Loucy (cell line): ENCODE results near the gene STX7.

Experiments used
- H2AFZ ChIP-seq: fragments of 200-600 bp; sonication (generic); 2 replicates; pipeline ENCODE4 v1.6.0; 2016; ENCODE audit warnings: antibody characterized with exemption, mild to moderate bottlenecking, low read length, moderate library complexity
- H3F3A ChIP-seq: fragments of 200-600 bp; 2 replicates; pipeline ENCODE4 v1.6.0; 2016; ENCODE audit warnings: antibody characterized with exemption, low read depth, mild to moderate bottlenecking
- H3K27me3 ChIP-seq: fragments of 200-600 bp; sonication (generic); 2 replicates; pipeline ENCODE4 v1.6.1; 2014; ENCODE audit warnings: low read length, mild to moderate bottlenecking; ENCODE audit not compliant: insufficient read depth, poor library complexity, severe bottlenecking
- H3K36me3 ChIP-seq: fragments of 200-600 bp; sonication (generic); 2 replicates; pipeline ENCODE4 v1.6.1; 2016; ENCODE audit warnings: low read length; ENCODE audit not compliant: insufficient read depth
- H3K4me1 ChIP-seq: fragments of 200-600 bp; sonication (generic); 2 replicates; pipeline ENCODE4 v1.5.1; 2014; ENCODE audit warnings: low read length, mild to moderate bottlenecking; ENCODE audit not compliant: insufficient read depth, poor library complexity, severe bottlenecking
- H3K4me2 ChIP-seq: fragments of 200-600 bp; sonication (generic); 2 replicates; pipeline ENCODE4 v1.6.0; 2014; ENCODE audit warnings: antibody characterized with exemption, low read length, low read depth, mild to moderate bottlenecking; ENCODE audit not compliant: poor library complexity, severe bottlenecking
- H3K4me3 ChIP-seq: fragments of 200-600 bp; sonication (generic); 2 replicates; pipeline ENCODE4 v1.5.1; 2014; ENCODE audit warnings: low read length, mild to moderate bottlenecking, mixed read lengths; ENCODE audit not compliant: poor library complexity, severe bottlenecking
- H3K79me2 ChIP-seq: fragments of 200-600 bp; sonication (generic); 2 replicates; pipeline ENCODE4 v1.6.1; 2014; ENCODE audit warnings: low read length; ENCODE audit not compliant: insufficient read depth
- H3K9ac ChIP-seq: fragments of 200-600 bp; sonication (generic); 2 replicates; pipeline ENCODE4 v1.6.0; 2014; ENCODE audit warnings: mild to moderate bottlenecking, low read depth, low read length, moderate library complexity; ENCODE audit not compliant: poor library complexity, severe bottlenecking
- H3K9me2 ChIP-seq: fragments of 200-600 bp; sonication (generic); replicated peaks from 2 replicates; pipeline ENCODE4 v1.6.1; 2016; ENCODE audit warnings: low read depth, low read length, mixed read lengths
- H3K9me3 ChIP-seq: fragments of 200-600 bp; sonication (generic); 2 replicates; pipeline ENCODE4 v1.6.1; 2014; ENCODE audit warnings: mild to moderate bottlenecking, antibody characterized with exemption, low read length, low read depth; ENCODE audit not compliant: insufficient read depth
- H4K20me1 ChIP-seq: fragments of 200-600 bp; sonication (generic); 2 replicates; pipeline ENCODE4 v1.6.0; 2014; ENCODE audit warnings: antibody characterized with exemption, low read length, mild to moderate bottlenecking; ENCODE audit not compliant: insufficient read depth, poor library complexity, severe bottlenecking
- EZH2phosphoT487 ChIP-seq: fragments of 200-600 bp; IDR thresholded peaks from 2 replicates; pipeline ENCODE4 v1.6.1; 2018; ENCODE audit warnings: antibody characterized with exemption, mild to moderate bottlenecking, moderate library complexity, borderline replicate concordance
- TF ChIP-seq, protein P1 (sequence below): fragments of 200-600 bp; sonication (generic); conservative IDR thresholded peaks from 2 replicates; pipeline ENCODE4 v1.5.1; 2014; ENCODE audit warnings: mild to moderate bottlenecking, antibody characterized with exemption, low read length

The STX7 gene

DNA sequence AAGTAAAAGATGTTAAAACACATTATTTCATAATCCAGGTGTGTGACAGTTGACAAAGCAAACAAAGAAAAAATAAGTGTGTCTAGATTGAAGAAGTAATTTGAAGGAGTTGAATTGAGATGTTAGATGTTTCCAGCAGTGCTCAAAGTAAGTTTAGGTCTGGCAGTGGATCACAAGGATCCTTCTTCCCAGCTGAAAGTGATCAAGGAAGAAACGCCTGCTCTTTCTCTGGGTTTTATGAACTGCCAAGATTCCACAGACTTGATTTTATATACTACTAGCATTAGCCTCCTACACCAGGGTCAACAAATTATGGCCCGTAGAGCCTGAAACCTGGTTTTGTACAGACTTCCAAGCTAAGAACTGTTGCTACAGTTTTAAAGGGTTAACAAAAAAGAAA, 30.3 kb downstream of the STX7 start:
- TF ChIP-seq EZH2phosphoT487 = no peak
- TF ChIP-seq, protein P1, sequence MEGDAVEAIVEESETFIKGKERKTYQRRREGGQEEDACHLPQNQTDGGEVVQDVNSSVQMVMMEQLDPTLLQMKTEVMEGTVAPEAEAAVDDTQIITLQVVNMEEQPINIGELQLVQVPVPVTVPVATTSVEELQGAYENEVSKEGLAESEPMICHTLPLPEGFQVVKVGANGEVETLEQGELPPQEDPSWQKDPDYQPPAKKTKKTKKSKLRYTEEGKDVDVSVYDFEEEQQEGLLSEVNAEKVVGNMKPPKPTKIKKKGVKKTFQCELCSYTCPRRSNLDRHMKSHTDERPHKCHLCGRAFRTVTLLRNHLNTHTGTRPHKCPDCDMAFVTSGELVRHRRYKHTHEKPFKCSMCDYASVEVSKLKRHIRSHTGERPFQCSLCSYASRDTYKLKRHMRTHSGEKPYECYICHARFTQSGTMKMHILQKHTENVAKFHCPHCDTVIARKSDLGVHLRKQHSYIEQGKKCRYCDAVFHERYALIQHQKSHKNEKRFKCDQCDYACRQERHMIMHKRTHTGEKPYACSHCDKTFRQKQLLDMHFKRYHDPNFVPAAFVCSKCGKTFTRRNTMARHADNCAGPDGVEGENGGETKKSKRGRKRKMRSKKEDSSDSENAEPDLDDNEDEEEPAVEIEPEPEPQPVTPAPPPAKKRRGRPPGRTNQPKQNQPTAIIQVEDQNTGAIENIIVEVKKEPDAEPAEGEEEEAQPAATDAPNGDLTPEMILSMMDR = no peak
- H2AFZ ChIP-seq = no peak overlapping the region
- no peak overlapping the region for H3K4me3 ChIP-seq
- no peaks in the 10 kb centered on the region for H3K27me3 ChIP-seq
- H3K9ac ChIP-seq = no peak overlapping the region
- no peaks in the 10 kb centered on the region for H3K79me2 ChIP-seq
- H3F3A ChIP-seq = no peaks in the 10 kb centered on the region
- no peaks in the 10 kb centered on the region for H3K4me1 ChIP-seq
- H3K4me2 ChIP-seq = no peak overlapping the region
- H4K20me1 ChIP-seq = no peaks in the 10 kb centered on the region
- H3K9me2 ChIP-seq = no peaks in the 10 kb centered on the region
- H3K36me3 ChIP-seq = no peaks in the 10 kb centered on the region
- no peaks in the 10 kb centered on the region for H3K9me3 ChIP-seq

DNA sequence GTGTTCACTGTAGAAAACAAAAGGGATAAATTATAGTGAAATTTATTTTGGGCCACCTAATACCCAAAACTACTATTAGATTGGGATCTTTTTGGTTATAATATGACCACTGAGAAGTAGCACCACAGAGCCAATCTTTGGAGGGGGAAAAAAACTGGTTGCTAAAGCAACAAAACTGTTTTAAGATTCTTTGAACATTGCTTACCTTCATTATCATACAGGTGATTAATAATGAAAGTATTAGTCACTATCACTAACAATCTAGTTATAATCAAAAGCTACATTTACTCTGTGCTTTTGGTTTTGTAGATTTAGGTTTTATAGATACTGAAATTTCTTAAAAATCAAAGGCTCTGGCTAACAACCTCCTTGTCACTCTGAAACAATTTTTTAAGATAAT, 31.7 kb downstream of the STX7 start:
- Histone ChIP-seq H3K4me2 (no peak overlapping the region), H3K4me1 (no peaks in the 10 kb centered on the region), H3F3A (no peaks in the 10 kb centered on the region), H3K27me3 (no peaks in the 10 kb centered on the region), H2AFZ (no peak overlapping the region), H3K4me3 (no peak overlapping the region), H4K20me1 (no peaks in the 10 kb centered on the region), H3K9ac (no peak overlapping the region), H3K79me2 (no peaks in the 10 kb centered on the region), H3K36me3 (no peaks in the 10 kb centered on the region), H3K9me2 (no peaks in the 10 kb centered on the region), H3K9me3 (no peaks in the 10 kb centered on the region)
- no peak for TF ChIP-seq EZH2phosphoT487
- TF ChIP-seq, protein P1 = no peak

DNA sequence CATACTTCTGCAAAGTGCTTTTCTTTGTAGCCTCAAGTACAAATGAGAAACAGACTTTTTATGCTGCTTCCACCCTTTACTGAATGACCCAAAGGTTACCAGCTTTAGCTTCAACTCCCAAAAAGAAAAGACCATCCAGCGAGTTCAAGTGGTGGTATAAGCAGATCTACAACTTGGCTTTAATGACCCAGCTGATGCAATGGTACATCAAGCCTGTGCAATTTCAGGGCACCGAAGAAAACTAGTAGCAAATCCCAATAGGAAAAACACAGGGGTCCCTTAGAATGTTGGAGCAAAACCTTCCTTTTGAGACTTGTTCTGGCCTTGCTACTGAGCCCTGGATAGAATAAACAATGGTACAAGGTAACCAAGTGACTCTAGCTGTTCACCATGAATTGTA, 33.8 kb downstream of the STX7 start:
- Histone ChIP-seq H4K20me1 (no peaks in the 10 kb centered on the region), H3F3A (no peaks in the 10 kb centered on the region), H2AFZ (no peak overlapping the region), H3K4me3 (no peak overlapping the region), H3K4me2 (no peak overlapping the region), H3K27me3 (no peaks in the 10 kb centered on the region), H3K9me2 (no peaks in the 10 kb centered on the region), H3K9ac (no peak overlapping the region), H3K9me3 (no peaks in the 10 kb centered on the region), H3K4me1 (no peaks in the 10 kb centered on the region), H3K79me2 (no peaks in the 10 kb centered on the region), H3K36me3 (no peaks in the 10 kb centered on the region)
- no peak for TF ChIP-seq EZH2phosphoT487
- TF ChIP-seq, protein P1 = no peak
